K562 (cell line): Measurements from ENCODE around the gene OR2V1. TPM values are rescaled to one million over a fixed set of nuclear protein-coding genes. Genes with fewer than 3 reads are reported as not detected.
A peak's percentile ranks its signal among the peaks of the same experiment; 100 is the strongest.

ENCODE experiments used
- CCAR2 ChIP-seq: fragments of 200-400 bp; formaldehyde crosslinking; IDR thresholded peaks from 2 replicates; pipeline ENCODE4 v1.6.1; 2017; ENCODE audit warnings: mild to moderate bottlenecking, low read depth, low read length
- CREBBP ChIP-seq: IDR thresholded peaks from one replicate; pipeline ENCODE4 v1.6.1; 2012; ENCODE audit warnings: low read depth, mild to moderate bottlenecking, control low read depth, inconsistent platforms, low read length
- HDAC3 ChIP-seq: fragments of 450-650 bp; IDR thresholded peaks from 2 replicates; pipeline ENCODE4 v1.6.1; 2018; ENCODE audit warnings: borderline replicate concordance, mild to moderate bottlenecking, moderate library complexity; ENCODE audit not compliant: partially characterized antibody
- RBBP5 ChIP-seq: fragments of 200-600 bp; sonication (generic); IDR thresholded peaks from 2 replicates; pipeline ENCODE4 v1.6.1; 2012; ENCODE audit warnings: borderline replicate concordance, mild to moderate bottlenecking, low read length, control low read depth, inconsistent platforms; ENCODE audit not compliant: insufficient read depth, poor library complexity, severe bottlenecking
- SIN3B ChIP-seq: fragments of 450-650 bp; IDR thresholded peaks from 2 replicates; pipeline ENCODE4 v1.6.1; 2017; ENCODE audit warnings: low read depth, mild to moderate bottlenecking, moderate library complexity
- SMARCA4 ChIP-seq: fragments of 450-650 bp; IDR thresholded peaks from 2 replicates; pipeline ENCODE4 v1.6.1; 2016
- SMARCC2 ChIP-seq: fragments of 450-650 bp; IDR thresholded peaks from 2 replicates; pipeline ENCODE4 v1.6.1; 2017; ENCODE audit warnings: antibody characterized with exemption, moderate library complexity, mild to moderate bottlenecking, low read depth
- SMARCE1 ChIP-seq: fragments of 450-650 bp; IDR thresholded peaks from 2 replicates; pipeline ENCODE4 v1.7.1; 2016; ENCODE audit warnings: mild to moderate bottlenecking
- SOX6 ChIP-seq: fragments of 450-650 bp; IDR thresholded peaks from 2 replicates; pipeline ENCODE4 v1.6.1; 2014; ENCODE audit warnings: mild to moderate bottlenecking
- SP2 ChIP-seq: IDR thresholded peaks from 2 replicates; pipeline ENCODE4 v1.6.1; 2011; ENCODE audit warnings: mild to moderate bottlenecking, low read depth, low read length, moderate library complexity; ENCODE audit not compliant: poor library complexity, severe bottlenecking; ENCODE audit errors: extremely low read depth
- SPI1 ChIP-seq: IDR thresholded peaks from 2 replicates; pipeline ENCODE4 v1.6.1; 2011; ENCODE audit warnings: low read depth, low read length, control low read depth, borderline replicate concordance
- SRF ChIP-seq, 2 experiments: fragments of 250-450, 450-650 bp in 1 of 2; sonication (Bioruptor Pico) in 1 of 2; sonication (generic) in 1 of 2; formaldehyde crosslinking; IDR thresholded peaks; 2 replicates each; pipeline versions ENCODE4 v1.5.0 to v1.5.1; 2020 to 2022; ENCODE audit warnings: mild to moderate bottlenecking in 1 of 2, missing genetic modification reagents in 1 of 2
- polyA plus RNA-seq, 8 experiments: library from polyadenylated mRNA; depleted of rRNA in 4 of 8; stranded (reverse) in 5 of 8; unstranded in 3 of 8; fragments of >200 nt; fragmentation: Nextera tagmentation in 2 of 8; fragmentation: Illumina TruSeq in 1 of 8; extraction: Ambion mirVana in 2 of 8; extraction: Trizol in 1 of 8; gene quantifications; 2 replicates each; pipeline versions ENCODE4 v1.2.1 to v1.2.3, GENCODE V29; 2011 to 2014; ENCODE audit warnings: inconsistent platforms in 1 of 8, missing spikeins in 1 of 8
- total RNA-seq, 7 experiments: library from RNA; depleted of rRNA in 6 of 7; stranded (reverse); fragments of >200 nt in 6 of 7; fragmentation: Illumina TruSeq in 2 of 7; extraction: Trizol in 2 of 7; gene quantifications; 2 replicates each; pipeline versions ENCODE4 v1.2.1 to v1.2.3, GENCODE V29; 2011 to 2021; ENCODE audit warnings: low replicate concordance in 1 of 7
- TF ChIP-seq, protein P1 (sequence below): fragments of 200-800 bp; sonication (Bioruptor generic); IDR thresholded peaks from 2 replicates; pipeline ENCODE4 v1.6.1; 2017; ENCODE audit warnings: missing genetic modification characterization, missing compliant biosample characterization
- TF ChIP-seq, protein P2 (sequence below): fragments of 450-650 bp; conservative IDR thresholded peaks from 2 replicates; pipeline ENCODE4 v1.6.1; 2016; ENCODE audit warnings: missing genetic modification characterization, low read depth, mild to moderate bottlenecking, missing compliant biosample characterization, moderate library complexity
- TF ChIP-seq, protein P3 (sequence below), 2 experiments: IDR thresholded peaks; 2 replicates each; pipeline ENCODE4 v1.6.1; 2011; ENCODE audit warnings: borderline replicate concordance in 1 of 2, control low read depth in 1 of 2, low read depth in 1 of 2, low read length in 1 of 2, mild to moderate bottlenecking in 1 of 2, mixed read lengths in 1 of 2, moderate library complexity in 1 of 2; ENCODE audit not compliant: insufficient read depth in 1 of 2, insufficient read length in 1 of 2, poor library complexity in 1 of 2, severe bottlenecking in 1 of 2; ENCODE audit errors: extremely low read depth in 1 of 2
- TF ChIP-seq, protein P4 (sequence below): fragments of 250-450 bp; sonication (Bioruptor Pico); IDR thresholded peaks from 2 replicates; pipeline ENCODE4 v1.5.0; 2021; ENCODE audit warnings: mild to moderate bottlenecking, borderline replicate concordance

The OR2V1 gene
- total and polyA plus RNA-seq, 9 of the 15 experiments (the other 6 are each of a cell fraction or from before 2014, with no cell fraction given), result 0.04 to 0.28 (median 0.15) TPM; not detected in 5

DNA sequence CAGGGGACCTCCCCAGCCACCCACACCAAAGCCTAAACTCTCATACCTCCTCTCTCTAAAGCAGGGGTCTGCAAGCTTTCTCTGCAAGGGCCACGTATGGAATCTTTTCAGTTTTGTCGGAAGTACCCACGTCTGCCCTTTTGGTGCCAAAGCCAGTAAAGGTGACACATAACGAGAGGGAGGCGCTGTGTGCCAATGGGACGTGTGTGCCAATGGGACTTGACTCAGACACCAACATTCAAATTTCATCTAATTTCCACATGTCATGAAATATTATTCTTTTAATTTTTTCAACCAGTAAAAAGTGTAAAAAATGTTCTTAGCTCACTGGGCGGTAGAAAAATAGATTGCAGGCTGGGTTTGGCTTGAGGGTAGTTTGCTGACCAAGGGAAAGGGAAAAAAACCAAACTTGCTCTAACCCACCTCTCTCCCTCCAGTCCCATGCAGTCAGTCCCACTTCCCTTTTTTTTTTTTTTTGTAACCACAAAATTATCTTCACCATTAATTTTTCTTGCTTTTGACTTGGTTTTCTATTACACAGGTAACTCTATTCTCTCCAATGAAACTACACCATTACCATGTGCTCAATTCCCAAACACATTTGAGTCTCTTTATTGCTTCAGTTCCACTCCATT lies 25.5 kb downstream of the OR2V1 start (continued):
- TF ChIP-seq, protein P1, sequence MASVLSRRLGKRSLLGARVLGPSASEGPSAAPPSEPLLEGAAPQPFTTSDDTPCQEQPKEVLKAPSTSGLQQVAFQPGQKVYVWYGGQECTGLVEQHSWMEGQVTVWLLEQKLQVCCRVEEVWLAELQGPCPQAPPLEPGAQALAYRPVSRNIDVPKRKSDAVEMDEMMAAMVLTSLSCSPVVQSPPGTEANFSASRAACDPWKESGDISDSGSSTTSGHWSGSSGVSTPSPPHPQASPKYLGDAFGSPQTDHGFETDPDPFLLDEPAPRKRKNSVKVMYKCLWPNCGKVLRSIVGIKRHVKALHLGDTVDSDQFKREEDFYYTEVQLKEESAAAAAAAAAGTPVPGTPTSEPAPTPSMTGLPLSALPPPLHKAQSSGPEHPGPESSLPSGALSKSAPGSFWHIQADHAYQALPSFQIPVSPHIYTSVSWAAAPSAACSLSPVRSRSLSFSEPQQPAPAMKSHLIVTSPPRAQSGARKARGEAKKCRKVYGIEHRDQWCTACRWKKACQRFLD (CRISPR knock-in tag), result 0 out of 2 replicates have a peak, but pooled peaks have one; percentile 31
- no peak for TF ChIP-seq CREBBP
- no peak for TF ChIP-seq CCAR2
- no peak for TF ChIP-seq SP2
- peak; percentile 95 for TF ChIP-seq SPI1
- no peak for TF ChIP-seq SRF (CRISPR knock-in tag; IDR thresholded peaks at IDR 0.05)
- TF ChIP-seq, protein P2, sequence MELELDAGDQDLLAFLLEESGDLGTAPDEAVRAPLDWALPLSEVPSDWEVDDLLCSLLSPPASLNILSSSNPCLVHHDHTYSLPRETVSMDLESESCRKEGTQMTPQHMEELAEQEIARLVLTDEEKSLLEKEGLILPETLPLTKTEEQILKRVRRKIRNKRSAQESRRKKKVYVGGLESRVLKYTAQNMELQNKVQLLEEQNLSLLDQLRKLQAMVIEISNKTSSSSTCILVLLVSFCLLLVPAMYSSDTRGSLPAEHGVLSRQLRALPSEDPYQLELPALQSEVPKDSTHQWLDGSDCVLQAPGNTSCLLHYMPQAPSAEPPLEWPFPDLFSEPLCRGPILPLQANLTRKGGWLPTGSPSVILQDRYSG (tag), result no peak
- no peak for TF ChIP-seq HDAC3
- peak; percentile 54; the same call in 1 of the 2 replicates for TF ChIP-seq SMARCE1
- TF ChIP-seq, protein P3, sequence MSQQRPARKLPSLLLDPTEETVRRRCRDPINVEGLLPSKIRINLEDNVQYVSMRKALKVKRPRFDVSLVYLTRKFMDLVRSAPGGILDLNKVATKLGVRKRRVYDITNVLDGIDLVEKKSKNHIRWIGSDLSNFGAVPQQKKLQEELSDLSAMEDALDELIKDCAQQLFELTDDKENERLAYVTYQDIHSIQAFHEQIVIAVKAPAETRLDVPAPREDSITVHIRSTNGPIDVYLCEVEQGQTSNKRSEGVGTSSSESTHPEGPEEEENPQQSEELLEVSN (IDR thresholded peaks at IDR 0.05; ENCODE audit: borderline replicate concordance in 1 of 2, extremely low read depth in 1 of 2, insufficient read depth in 1 of 2, insufficient read length in 1 of 2, low read depth in 1 of 2, low read length in 1 of 2, poor library complexity in 1 of 2, severe bottlenecking in 1 of 2), result no peak
- no peak for TF ChIP-seq SIN3B
- no peak for TF ChIP-seq RBBP5
- TF ChIP-seq, protein P4, sequence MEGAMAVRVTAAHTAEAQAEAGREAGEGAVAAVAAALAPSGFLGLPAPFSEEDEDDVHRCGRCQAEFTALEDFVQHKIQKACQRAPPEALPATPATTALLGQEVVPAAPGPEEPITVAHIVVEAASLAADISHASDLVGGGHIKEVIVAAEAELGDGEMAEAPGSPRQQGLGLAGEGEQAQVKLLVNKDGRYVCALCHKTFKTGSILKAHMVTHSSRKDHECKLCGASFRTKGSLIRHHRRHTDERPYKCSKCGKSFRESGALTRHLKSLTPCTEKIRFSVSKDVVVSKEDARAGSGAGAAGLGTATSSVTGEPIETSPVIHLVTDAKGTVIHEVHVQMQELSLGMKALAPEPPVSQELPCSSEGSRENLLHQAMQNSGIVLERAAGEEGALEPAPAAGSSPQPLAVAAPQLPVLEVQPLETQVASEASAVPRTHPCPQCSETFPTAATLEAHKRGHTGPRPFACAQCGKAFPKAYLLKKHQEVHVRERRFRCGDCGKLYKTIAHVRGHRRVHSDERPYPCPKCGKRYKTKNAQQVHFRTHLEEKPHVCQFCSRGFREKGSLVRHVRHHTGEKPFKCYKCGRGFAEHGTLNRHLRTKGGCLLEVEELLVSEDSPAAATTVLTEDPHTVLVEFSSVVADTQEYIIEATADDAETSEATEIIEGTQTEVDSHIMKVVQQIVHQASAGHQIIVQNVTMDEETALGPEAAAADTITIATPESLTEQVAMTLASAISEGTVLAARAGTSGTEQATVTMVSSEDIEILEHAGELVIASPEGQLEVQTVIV, result no peak
- peak; percentile 38; the same call in 1 of the 2 replicates for TF ChIP-seq SMARCA4
- no peak for TF ChIP-seq SMARCC2
- TF ChIP-seq SOX6, result no peak
